UCSD-AML1 (cell line): ENCODE data around the gene GPR153.

Experiments used
- DNase-seq: peaks from one replicate; lab custom pipeline; 2025; ENCODE audit not compliant: unreplicated experiment; lab: John Stamatoyannopoulos, UW

Gene GPR153

GRCh38 chr1:6249739-6250689 lies 10.9 kb downstream of the GPR153 start:
- DNase-seq, result no peak

GRCh38 chr1:6248932-6249738 lies 11.8 kb downstream of the GPR153 start:
- DNase-seq, result no peak

- DNase-seq, result no peak
Measured at GRCh38 chr1:6248161-6248776, 12.6 kb downstream of the GPR153 start.

GRCh38 chr1:6247651-6248050 lies 13.2 kb downstream of the GPR153 start:
- DNase-seq, result no peak

DNA sequence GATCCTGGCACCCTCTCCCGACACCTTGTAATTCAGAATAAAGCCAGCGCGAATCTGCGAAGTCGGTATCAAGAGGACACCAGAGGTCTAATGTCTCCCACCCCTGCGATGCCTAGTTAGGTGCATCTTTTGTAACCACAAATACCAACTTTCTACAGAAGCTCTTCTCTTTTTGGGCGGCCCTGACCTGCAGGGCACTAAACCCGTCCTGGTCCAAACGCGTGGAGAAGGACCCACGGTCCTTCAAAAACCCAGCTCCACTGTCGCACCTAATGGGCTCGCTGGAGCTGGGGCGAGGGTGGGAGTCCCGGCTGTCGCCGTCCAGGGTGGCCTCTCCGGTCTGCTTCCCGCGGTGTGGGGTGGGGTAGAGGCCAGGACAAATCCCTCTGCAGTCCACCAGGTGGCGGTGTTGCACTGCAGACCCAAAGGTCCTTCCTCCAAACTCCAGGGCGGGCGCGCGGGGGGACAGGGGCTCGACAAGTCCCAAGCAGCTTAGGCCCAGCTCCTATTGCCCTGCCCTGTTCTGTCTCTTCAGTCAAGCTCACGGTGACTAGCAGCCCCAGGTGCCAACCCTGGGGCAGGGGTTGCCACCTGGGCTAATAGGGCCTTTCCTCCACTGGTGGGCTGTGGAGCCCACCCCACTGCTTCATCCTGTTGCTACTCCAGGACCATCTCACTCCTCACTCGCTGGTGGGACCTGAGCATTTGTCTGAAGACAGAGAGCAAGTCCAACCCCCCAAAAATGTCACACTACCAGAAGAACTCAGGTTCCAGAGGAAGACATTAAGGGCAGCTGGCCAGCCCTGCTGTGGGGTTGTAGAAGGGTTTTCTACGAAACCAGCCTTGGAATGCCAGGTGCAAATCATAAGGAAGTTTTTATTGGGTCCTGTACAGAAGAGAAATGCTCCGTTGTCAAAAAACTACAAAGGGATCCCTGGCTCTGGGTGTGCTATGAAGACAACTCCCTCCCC lies 14.1 kb downstream of the GPR153 start:
- DNase-seq, result peak; percentile 69

DNA sequence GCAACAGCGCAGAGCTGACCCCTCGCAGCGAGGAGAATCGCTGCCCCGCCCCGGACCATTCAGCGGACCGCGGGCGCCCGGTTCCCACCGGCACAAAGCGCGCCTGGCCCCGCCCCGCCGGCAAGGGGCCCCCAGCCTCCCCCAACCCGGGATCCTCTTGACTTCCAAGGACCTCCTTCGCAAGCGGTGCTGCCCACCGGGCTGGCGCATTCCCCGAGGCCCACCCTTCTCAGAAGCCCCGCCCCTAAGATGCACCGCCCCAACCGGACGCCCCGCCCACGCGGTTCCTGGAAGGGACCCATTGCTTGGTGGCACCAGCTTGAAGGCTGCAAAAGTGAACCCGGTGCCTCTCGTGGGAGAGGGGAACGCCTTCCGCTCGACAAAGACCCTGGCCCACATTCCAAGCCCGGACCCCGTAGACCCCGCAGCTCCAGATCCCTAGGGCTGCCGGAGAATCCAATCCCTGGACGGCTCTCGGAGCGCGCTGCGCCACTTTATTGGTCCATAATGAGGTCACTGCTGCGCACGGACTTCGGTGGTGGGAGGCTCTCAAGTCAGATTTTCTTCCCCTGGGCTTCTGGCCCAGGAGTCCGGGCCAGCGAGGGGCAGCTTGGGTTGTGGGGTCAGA lies 14.9 kb downstream of the GPR153 start:
- no peak for DNase-seq

- DNase-seq, result peak; percentile 87
Measured at GRCh38 chr1:6245086-6245868, 15.6 kb downstream of the GPR153 start.

GRCh38 chr1:6244401-6245049 lies 16.4 kb downstream of the GPR153 start:
- DNase-seq, result no peak

DNA sequence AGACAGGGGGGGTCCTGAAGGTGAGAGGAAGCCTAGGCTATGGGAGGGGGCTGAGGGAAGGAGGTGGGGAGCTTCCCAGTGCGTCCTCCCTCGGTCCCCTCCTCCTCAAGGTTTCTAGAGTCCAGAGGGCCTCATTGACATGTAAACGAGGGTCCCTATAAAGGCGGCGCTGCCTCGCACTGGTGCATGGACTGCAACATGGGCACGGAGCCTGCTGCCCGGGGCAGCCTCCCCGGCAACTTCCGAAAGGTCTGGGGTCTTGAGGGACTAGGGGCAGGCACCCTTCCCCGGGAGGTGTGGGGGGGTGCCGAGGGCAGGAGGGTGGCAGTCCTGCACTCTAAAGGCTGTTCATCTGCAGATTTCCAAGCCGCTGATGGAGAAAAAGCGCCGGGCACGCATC lies 16.9 kb downstream of the GPR153 start, which contains the start of gene HES3:
TSS of gene HES3 (plus strand) at position 187 of the 400 bp plus-strand sequence. CDS start at position 374, 187 bp downstream.
- no peak for DNase-seq

DNA sequence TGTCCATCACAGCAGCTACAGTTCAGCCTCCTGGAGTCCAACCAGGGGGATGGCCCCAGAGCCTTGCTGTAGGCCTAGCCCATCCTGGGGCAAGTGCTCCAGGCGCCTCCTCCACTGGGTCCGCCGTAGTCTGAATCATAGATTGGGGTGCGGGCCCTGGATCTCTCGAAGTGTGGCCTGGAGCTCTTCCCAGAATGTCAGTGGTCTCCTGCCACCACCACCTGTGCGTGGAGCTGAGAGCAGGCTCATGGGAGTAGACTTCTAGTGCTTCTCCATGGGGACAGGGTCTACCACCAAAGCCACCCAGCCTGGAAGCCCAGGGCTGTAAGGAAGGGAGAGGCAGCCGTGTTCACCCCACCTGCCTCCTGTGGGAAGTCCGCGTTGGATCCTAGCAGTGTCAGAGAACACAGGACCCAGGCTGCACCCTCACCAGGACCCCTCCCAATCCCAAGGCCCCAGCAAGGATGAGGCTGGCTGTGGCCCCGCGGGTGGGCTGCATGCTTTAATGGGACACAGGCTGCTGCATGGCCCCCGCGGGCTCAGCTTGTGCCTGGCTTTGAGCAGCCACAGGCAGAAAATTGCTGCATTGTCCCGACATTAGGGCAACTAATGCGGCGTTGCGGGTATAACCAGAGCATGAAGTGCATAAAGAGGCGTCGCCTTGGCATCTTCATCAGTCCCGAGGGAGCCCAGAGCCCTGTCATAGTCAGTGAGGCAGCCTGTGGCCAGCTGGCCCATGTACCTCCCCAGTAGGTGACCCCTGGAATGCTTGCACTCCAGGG lies 17.7 kb downstream of the GPR153 start:
- DNase-seq, result no peak

DNA sequence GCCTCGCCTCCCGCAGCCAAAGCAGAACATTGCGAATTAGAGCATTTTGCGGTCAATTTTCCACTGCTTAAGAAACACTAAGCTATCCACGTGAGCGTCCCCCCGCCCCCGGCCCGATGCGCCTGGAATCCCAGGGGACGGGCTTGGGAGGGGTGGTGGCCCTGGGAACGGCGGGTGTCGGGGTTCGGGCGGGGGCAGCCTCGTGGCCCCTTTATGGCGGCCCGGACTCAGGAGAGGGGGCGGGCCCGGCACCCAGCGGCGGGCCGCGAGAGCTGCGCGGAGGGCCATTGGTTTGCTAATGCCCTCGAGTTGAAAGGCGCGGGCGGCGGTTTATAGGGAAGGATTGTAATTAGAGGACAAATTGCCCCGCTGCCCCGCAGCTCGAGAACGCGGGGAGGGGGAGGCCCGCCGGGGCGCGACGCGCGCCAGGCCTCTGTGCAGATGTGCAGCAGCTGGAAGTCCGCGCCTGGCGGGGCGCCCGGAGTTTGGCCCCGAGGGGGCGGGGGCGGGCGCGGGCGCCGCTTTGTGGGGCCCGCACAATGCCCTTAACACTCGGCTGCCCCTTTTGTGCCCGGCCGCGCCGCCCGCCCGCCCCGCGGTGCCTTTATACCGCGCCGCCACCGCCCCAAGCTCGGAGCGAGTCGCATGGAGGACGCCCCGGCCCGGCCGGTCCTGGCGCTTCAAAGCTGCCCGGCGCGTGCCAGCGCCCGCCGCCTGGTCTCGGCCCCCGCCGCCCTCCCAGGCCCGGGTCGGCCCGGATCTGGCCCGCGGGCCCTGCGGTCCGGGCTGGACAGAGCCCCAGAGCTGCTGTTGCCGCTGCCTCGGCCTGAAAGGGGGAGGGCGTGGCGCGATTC lies 18.8 kb downstream of the GPR153 start:
- DNase-seq, result no peak

DNA sequence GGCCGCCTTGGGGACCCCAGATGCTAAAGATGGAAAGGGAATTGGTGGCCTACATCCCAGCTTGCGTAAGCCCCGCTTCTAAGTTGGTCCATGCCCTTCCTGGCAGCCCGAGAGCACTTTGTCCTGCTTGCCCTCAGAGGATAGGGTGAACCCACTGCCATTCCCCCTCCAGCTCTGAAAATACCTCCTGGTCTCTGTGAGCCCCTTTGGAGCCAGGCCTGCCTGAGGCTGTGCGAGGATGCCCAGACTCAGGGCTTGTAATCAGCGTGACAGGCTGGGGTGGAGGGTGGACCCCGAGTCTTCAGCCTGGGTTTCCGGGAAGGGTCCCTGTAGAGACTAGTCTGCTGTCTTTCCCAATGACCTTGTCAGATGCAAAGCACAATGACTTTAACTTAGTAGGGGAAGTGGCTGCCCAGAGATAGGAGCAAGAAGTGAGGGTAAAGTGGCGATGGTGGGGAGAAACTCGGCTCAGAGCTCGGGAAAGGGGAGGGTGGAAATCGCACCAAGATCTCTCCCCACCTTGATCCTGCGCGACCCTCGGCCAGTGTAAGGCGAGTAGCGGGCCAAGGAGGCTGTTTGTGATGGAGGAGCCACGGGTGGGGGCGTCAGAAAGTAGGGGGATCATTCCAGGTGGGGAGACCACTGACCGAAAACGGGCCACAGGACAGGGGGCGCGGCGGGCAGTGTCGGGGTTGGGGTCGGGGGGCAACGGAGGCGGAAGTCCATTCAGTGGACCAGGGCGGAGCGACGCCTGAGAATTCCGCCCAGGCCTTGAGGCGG lies 19.6 kb downstream of the GPR153 start:
- DNase-seq, result no peak

- DNase-seq, result no peak
Measured at GRCh38 chr1:6239950-6240768, 20.7 kb downstream of the GPR153 start.

GRCh38 chr1:6239213-6239752 lies 21.6 kb downstream of the GPR153 start:
- DNase-seq, result no peak

GRCh38 chr1:6237093-6237492 lies 23.8 kb downstream of the GPR153 start:
- DNase-seq, result no peak
